PFSK-1 (cell line): ENCODE results near the gene NECTIN1.

ENCODE experiments used
- POLR2AphosphoS5 ChIP-seq: IDR thresholded peaks from 2 replicates; pipeline ENCODE4 v1.6.1; 2012; ENCODE audit warnings: low read depth, mild to moderate bottlenecking, control low read depth, low read length, moderate library complexity
- REST ChIP-seq, 2 experiments: IDR thresholded peaks; 2 replicates each; pipeline versions ENCODE4 v1.6.1 to v1.8.0; 2011 to 2012; ENCODE audit warnings: low read depth in 2 of 2, low read length in 2 of 2, control low read depth in 1 of 2, inconsistent platforms in 1 of 2, mild to moderate bottlenecking in 1 of 2, moderate library complexity in 1 of 2; ENCODE audit not compliant: insufficient read depth in 1 of 2
- SIN3A ChIP-seq: IDR thresholded peaks from 2 replicates; pipeline ENCODE4 v1.6.1; 2012; ENCODE audit warnings: mild to moderate bottlenecking, low read length, moderate library complexity, borderline replicate concordance; ENCODE audit not compliant: insufficient read depth

- no peak for TF ChIP-seq POLR2AphosphoS5
- no peak for TF ChIP-seq REST (IDR thresholded peaks at IDR 0.05; ENCODE audit: insufficient read depth in 1 of 2, low read depth in 2 of 2, low read length in 2 of 2)
- TF ChIP-seq SIN3A = no peak
Observed at GRCh38 chr11:119668676-119669075, 60.3 kb downstream of the NECTIN1 start.
